Measurements from ENCODE around the gene GTF3C1. TPM values are rescaled to one million over a fixed set of nuclear protein-coding genes. Genes with fewer than 3 reads are reported as not detected.

GTF3C1 gene
- total RNA-seq, 6 donors from 2014 or later: 58.3 to 138 (median 73.3) TPM

DNA sequence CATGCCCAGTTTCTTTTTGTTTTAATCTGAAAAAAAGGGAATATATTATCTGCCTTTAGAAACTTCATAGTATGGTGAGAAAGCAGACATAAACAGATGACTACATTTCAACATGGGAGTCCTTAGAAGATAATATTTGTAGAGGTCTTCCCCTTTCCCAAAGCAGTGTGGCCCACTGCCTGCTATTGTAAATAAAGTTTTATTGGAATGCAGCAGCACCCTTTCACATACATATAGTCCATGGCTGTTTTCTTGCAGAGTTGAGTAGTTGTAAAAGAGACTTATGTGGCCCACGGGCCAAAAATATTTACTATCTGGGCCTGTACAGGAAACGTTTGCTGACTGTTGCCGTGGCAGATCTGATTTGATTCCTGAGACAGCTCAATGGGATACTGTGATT lies 8.7 kb upstream of the GTF3C1 start:
- Histone ChIP-seq H3K4me1 (no peaks in the 10 kb centered on the region), H3K9me3 (no peaks in the 10 kb centered on the region), H3K27ac (no peak overlapping the region), H3K4me3 (no peak overlapping the region), H3K36me3 (peaks cover 0 to 6% (median 0%) of the 10 kb centered on the region in 4 donors), H3K27me3 (no peaks in the 10 kb centered on the region)
- WGBS, 2 donors: 50 to 75% methylated on average over 3 of the region's 3 CpGs
- ATAC-seq (ENCODE audit: low FRiP score in 2 of 2): no peak
- TF ChIP-seq, protein P1, sequence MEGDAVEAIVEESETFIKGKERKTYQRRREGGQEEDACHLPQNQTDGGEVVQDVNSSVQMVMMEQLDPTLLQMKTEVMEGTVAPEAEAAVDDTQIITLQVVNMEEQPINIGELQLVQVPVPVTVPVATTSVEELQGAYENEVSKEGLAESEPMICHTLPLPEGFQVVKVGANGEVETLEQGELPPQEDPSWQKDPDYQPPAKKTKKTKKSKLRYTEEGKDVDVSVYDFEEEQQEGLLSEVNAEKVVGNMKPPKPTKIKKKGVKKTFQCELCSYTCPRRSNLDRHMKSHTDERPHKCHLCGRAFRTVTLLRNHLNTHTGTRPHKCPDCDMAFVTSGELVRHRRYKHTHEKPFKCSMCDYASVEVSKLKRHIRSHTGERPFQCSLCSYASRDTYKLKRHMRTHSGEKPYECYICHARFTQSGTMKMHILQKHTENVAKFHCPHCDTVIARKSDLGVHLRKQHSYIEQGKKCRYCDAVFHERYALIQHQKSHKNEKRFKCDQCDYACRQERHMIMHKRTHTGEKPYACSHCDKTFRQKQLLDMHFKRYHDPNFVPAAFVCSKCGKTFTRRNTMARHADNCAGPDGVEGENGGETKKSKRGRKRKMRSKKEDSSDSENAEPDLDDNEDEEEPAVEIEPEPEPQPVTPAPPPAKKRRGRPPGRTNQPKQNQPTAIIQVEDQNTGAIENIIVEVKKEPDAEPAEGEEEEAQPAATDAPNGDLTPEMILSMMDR (IDR thresholded peaks at IDR 0.05): no peak
- TF ChIP-seq POLR2AphosphoS5 (IDR thresholded peaks at IDR 0.05) (no peak), POLR2A (IDR thresholded peaks at IDR 0.05) (no peak), EP300 (IDR thresholded peaks at IDR 0.05) (no peak)
- no peak for DNase-seq

DNA sequence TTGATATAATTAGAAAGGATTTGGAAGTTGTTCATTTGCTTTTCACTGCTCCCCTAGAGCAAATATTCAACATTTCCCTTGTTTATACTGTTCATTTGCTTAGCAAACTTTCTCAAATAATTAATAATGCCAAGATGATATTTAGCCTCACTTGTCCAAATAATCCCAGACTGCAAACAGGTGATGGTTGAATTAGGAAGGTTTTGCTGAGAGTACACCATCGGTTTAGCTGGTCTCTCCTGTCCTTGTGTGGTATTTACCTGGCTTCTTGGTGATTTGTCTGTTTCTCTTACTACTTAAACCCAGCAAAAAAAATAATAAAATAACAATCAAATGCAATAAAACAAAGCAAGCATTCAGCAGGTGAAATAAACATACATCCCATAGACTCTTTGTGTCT lies 6.8 kb upstream of the GTF3C1 start:
- no peak for ATAC-seq (ENCODE audit: low FRiP score in 2 of 2)
- no peak for DNase-seq
- WGBS, 2 donors: 61 to 86% methylated on average over 1 of the region's 1 CpG
- Histone ChIP-seq H3K4me3 (no peak overlapping the region), H3K9me3 (no peaks in the 10 kb centered on the region), H3K4me1 (no peaks in the 10 kb centered on the region), H3K27me3 (no peaks in the 10 kb centered on the region), H3K36me3 (peaks cover 0 to 6% (median 0%) of the 10 kb centered on the region in 4 donors), H3K27ac (no peak overlapping the region)
- TF ChIP-seq EP300 (IDR thresholded peaks at IDR 0.05) (no peak), POLR2AphosphoS5 (IDR thresholded peaks at IDR 0.05) (no peak), POLR2A (IDR thresholded peaks at IDR 0.05) (no peak)
- TF ChIP-seq, protein P1 (IDR thresholded peaks at IDR 0.05): no peak

DNA sequence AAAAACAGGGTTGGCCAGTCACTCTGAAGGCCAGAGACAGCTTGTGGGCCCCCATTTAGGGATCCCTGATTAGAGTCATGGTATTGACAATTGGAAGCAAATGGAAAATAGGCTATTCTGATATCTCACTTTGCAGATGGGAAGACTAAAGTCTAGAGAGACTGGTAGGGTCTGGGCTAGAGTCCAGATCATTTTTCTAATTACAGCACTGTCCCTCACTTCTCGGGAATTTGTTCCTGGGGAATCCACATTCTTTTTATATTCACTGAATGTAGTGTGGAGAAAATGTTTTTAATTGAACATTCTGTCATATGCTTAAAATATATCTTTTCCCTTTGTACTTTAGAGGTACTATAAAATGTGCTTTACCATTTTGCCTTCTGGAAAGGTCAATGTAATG lies 1.3 kb upstream of the GTF3C1 start:
- Histone ChIP-seq H3K4me3 (peak overlapping the region in 2 of 4 donors; percentile 78 to 97), H3K27ac (no peak overlapping the region), H3K27me3 (no peaks in the 10 kb centered on the region), H3K4me1 (peaks cover 22 to 37% (median 25%) of the 10 kb centered on the region in 4 donors), H3K9me3 (no peaks in the 10 kb centered on the region), H3K36me3 (no peaks in the 10 kb centered on the region)
- whole genome bisulfite sequencing, 2 donors: 42 to 45% methylated on average over 1 of the region's 1 CpG
- no peak for TF ChIP-seq POLR2A (IDR thresholded peaks at IDR 0.05)
- TF ChIP-seq POLR2AphosphoS5 (IDR thresholded peaks at IDR 0.05): no peak
- TF ChIP-seq, protein P1 (IDR thresholded peaks at IDR 0.05): no peak
- no peak for TF ChIP-seq EP300 (IDR thresholded peaks at IDR 0.05)
- ATAC-seq (ENCODE audit: low FRiP score in 2 of 2) (no peak), DNase-seq (no peak)

- Histone ChIP-seq H3K4me3 (peak overlapping the region; percentile 78 to 97 (median 88)), H3K36me3 (peaks cover 0 to 1% (median 0%) of the 10 kb centered on the region in 4 donors), H3K27me3 (no peaks in the 10 kb centered on the region), H3K4me1 (peaks cover 22 to 37% (median 25%) of the 10 kb centered on the region in 4 donors), H3K9me3 (no peaks in the 10 kb centered on the region), H3K27ac (peak overlapping the region; percentile 67 to 92 (median 88))
- 29 to 34% methylated on average over 4 of the region's 4 CpGs for WGBS, 2 donors
- TF ChIP-seq, protein P1 (IDR thresholded peaks at IDR 0.05): no peak
- TF ChIP-seq POLR2A (IDR thresholded peaks at IDR 0.05): no peak
- TF ChIP-seq EP300 (IDR thresholded peaks at IDR 0.05): no peak
- TF ChIP-seq POLR2AphosphoS5 (IDR thresholded peaks at IDR 0.05): no peak
- no peak for DNase-seq
- no peak for ATAC-seq (ENCODE audit: low FRiP score in 2 of 2)
These were observed 838 bp upstream of the GTF3C1 start for GRCh38 chr16:27550582-27550920.

DNA sequence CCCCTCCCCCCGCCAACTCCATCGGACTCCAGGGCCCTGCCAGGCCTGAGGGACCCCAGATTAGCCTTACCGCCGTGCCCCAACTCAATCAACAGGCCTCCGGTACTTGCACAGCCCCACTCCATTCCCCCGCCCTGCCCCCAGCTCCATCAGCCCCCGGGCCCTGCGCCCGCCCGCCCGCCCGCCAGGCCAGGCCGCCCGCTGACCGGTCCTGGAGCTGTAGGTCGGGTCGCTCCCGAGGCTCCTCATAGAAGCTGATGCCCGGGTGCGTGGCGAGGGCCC lies 308 bp downstream of the GTF3C1 start:
- H3K27ac ChIP-seq: peak overlapping the region; percentile 72 to 88 (median 87)
- no peak for DNase-seq
- 0 to 1% methylated on average over 6 to 14 of the region's 21 CpGs for WGBS, 2 donors

More for the DNA sequence above, 308 bp downstream of the GTF3C1 start:
- no peaks in the 10 kb centered on the region for H3K9me3 ChIP-seq
- peak; percentile 74 for ATAC-seq (ENCODE audit: low FRiP score in 2 of 2)
- H3K4me1 ChIP-seq: peaks cover 22 to 37% (median 25%) of the 10 kb centered on the region in 4 donors
- H3K27me3 ChIP-seq: no peaks in the 10 kb centered on the region
- TF ChIP-seq EP300 (IDR thresholded peaks at IDR 0.05): no peak
- H3K36me3 ChIP-seq: peaks cover 5 to 13% (median 9%) of the 10 kb centered on the region in 4 donors
- H3K4me3 ChIP-seq: peak overlapping the region; percentile 78 to 97 (median 85)
